ENCODE data around the gene GNG2. TPM values are rescaled to one million over a fixed set of nuclear protein-coding genes. Genes with fewer than 3 reads are reported as not detected.

Gene GNG2
- total and polyA plus RNA-seq, 2 of the 8 experiments (the other 6 are each of a cell fraction or from before 2014, with no cell fraction given), result 8.2 to 17.9 TPM

DNA sequence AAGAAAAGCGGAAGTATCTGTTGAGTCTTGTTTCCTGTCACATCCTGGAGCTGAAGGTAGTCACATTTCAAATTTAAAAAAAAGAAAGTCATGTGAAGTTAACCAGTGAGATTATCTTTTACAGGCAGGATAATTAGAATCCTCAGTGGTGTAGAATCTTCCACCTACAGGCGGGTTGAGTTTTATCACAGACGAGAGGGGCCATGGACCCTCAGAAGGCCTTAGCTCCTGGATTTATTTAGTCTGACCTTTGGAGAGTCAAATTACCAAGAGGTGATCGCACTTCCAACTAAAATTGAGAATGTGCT, 13.0 kb upstream of the GNG2 start (continued):
- TF ChIP-seq SAP30 (IDR thresholded peaks at IDR 0.05; ENCODE audit: insufficient read depth, insufficient replicate concordance, low read length) (no peak), TCF12 (IDR thresholded peaks at IDR 0.05; ENCODE audit: low read depth, low read length) (no peak)
